IPS DF 4.7 (cell line): ENCODE results near the gene LCN1.

ENCODE experiments used
- DNase-seq: peaks from one replicate; pipeline ENCODE4 v3.0.0-alpha.2; 2013; ENCODE audit warnings: low spot score; ENCODE audit errors: extremely low read depth

Gene LCN1

DNA sequence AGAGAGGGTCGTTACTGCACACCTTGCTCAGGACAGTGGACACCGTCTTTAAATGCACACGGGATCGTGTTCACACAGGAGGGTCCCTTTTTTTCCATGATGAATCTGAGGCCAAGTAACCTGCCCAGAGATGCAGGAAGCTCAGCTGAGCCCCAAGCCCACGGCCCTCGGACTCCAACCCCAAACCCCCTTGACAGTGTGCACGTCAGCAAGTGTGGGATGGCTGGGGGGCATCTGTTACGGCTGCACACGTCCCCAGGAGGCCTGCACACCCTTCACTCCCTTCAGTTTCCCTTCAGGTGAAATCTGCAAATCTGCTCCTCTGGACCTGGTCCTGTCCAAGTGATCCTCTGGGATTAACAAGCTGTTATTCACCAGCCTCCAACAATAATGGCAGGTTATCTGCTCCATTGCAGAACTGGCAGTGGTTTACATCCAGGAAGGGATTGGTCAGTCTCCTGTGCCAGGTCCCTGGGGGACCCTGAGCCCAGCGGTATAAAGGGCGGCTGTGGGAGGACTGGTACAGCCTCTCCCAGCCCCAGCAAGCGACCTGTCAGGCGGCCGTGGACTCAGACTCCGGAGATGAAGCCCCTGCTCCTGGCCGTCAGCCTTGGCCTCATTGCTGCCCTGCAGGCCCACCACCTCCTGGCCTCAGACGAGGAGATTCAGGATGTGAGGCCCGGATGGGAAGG lies at the start of gene LCN1:
Gene LCN1 (plus strand): TSS at position 525 of the 692 bp plus-strand sequence. CDS start 58 bp downstream, at position 583.
- no peak for DNase-seq

DNA sequence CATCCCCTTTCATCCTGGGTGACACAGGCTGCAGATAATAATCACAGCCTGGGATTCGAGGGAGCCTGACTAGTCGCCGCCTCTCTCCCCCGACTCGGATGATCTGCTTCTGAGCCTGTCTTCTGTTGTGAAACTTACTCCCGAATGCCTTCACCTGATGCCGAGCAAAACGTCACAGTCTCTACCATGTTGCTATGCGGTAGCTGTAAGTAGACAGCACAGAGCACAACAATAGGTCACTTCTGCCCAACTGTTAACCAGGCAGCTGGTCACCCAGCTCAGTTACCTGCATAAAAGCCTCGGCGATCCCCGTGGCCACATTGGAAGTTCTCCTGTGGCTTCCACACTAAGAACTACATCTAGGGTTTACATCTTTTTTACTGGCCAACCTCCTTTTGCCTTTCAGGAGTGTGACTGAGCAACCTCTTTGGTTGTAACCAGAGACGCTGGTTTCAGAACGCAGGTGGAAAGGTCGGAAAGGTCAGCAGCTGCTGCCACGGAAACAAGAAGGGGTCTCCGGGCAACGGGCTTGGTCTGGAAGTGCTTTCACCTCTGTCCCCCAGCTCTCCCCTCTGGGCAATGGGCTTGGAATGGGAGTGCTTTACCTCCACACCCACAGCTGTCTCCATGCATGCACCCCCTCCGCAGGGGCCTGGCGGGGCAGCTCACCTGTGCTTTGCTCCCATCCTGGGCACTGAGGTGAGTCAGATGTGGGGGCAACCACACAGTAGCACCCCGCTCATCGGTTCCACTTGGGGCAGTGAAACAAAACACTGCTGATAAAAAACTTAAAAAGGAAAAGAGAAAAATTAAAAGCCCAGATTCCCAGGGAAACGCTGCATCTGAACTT lies 49.2 kb upstream of the LCN1 start:
- DNase-seq, result no peak

GRCh38 chr9:135473972-135474543 lies 47.2 kb upstream of the LCN1 start:
- DNase-seq, result no peak

DNA sequence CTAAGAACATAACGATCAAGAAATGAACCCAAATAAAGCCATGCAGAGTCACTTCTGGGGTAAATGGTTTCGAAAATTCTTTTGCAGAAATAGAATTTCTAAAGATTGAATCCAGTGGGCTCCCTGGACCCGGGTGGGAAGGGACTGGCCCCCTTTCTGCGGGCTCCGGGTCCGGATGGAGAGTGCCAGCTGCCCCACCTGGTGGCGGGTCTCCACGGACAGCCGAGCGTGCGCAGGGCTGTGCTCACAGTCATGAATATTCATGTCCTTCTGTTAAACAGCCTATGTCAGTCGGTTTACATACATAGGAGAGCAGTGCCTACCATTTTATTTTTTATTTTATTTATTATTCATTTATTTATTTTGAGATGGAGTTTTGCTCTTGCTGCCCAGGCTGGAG lies 46.3 kb upstream of the LCN1 start:
- DNase-seq, result no peak

DNA sequence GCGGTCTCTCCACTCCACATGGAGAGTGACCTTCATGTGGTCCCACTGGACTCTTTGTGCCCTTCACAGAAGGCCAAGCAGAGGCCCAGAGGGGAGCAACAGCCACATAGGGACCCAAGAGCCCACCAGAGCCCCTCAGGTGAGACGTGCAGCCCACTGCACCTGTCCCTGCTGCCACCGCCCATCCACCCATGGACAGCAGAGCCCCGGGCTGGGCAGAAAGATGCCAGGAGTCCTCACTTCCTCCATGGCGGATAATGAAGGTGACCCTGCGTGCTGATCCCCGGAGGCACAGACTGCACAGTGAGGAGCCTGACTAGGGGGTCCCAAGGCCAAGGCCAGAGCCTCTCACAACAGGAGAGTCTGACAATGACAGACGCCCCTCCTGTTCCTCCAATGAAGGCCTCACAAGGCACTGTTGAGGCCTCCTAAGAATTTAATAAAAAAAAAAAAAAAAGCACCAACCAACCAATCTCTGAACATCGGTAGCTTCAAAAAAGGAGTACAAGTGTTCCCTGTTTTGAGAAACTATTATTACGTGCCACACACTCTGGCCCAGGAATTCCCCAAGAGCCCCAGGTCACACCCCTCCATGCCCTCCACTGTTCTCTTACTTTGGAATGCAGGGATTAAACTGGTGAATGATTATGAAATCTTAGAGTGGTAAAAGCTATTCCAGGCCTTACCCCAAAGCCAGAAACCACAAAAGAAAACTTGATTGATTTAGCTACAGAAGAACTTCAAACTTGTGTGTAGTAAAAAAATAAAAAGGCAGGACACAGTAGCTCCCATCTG lies 44.5 kb upstream of the LCN1 start:
- no peak for DNase-seq

- no peak for DNase-seq
Measured at GRCh38 chr9:135478191-135478590, 43.0 kb upstream of the LCN1 start.

- DNase-seq, result no peak
Measured at GRCh38 chr9:135478829-135479468, 42.3 kb upstream of the LCN1 start.

DNA sequence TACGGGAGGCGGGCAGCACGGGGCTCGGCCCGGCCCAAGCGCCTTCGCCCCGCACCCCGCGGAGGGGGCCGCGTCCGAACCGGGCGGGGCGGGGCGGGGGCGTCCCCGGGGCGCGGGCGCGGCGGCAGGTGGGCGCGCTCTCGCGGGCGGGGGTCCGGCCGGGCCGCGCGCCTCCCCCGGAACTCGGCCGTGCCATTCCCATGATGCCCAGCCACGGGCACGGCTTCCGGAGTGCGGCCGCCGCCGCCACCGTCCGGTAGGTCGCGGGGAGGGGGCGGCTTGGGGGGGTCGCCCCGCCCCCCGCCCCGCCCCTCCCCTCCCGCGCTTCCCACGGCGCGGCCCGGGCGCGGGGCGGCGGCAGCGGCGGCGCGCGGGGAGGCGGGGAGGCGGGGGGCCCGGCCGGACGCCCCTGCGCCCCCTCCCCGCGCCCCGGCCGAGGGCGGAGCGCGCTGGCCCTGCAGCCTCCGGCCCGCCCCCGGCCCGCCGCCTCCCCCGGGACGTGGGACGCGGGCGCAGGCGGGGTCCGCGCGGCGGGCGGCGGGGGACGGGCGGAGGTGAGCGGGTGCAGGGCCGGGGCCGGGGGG lies 41.7 kb upstream of the LCN1 start, which contains the start of gene PPP1R26:
Gene PPP1R26 (plus strand): TSS at position 314 of the 584 bp plus-strand sequence. CDS start 4,729 bp downstream, outside the sequence.
- DNase-seq, result no peak

- no peak for DNase-seq
Measured at GRCh38 chr9:135480071-135480939, 40.9 kb upstream of the LCN1 start.

GRCh38 chr9:135480940-135481310 lies 40.3 kb upstream of the LCN1 start:
- no peak for DNase-seq

DNA sequence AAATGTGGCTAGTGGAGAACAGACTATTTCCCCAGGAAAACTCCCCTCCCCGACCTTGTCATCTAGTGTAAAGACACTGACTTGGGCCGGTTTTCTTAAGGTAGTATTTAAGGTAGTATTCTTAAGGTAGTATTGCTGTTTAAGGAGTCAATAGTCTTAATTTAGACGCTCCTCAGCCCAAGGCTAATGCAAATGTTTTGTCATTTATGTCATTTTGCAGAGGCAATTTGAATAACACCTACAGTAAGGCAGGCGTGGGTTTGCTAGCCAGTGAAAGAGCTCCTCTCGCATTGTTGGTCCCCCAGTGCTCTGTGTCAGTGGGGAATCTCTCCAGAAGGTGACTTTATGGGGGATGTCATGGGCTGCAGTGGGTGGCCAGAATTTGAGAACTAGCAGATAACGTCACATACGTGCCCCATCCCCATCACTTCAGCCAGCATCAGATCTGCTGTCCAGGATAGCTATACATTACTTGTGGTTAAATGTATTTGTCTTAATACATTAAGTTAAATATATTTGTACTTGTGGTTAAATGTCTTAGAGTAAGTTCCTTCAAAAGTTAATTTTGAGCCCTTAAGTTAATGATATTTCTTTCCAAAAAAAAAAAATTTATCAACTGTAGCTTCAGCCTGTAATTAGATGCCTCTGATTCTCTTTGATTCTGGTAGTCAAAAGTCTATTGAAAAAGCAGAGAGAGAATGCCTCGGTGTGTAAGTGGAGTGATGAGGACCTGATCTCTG lies 39.1 kb upstream of the LCN1 start:
- DNase-seq, result no peak

DNA sequence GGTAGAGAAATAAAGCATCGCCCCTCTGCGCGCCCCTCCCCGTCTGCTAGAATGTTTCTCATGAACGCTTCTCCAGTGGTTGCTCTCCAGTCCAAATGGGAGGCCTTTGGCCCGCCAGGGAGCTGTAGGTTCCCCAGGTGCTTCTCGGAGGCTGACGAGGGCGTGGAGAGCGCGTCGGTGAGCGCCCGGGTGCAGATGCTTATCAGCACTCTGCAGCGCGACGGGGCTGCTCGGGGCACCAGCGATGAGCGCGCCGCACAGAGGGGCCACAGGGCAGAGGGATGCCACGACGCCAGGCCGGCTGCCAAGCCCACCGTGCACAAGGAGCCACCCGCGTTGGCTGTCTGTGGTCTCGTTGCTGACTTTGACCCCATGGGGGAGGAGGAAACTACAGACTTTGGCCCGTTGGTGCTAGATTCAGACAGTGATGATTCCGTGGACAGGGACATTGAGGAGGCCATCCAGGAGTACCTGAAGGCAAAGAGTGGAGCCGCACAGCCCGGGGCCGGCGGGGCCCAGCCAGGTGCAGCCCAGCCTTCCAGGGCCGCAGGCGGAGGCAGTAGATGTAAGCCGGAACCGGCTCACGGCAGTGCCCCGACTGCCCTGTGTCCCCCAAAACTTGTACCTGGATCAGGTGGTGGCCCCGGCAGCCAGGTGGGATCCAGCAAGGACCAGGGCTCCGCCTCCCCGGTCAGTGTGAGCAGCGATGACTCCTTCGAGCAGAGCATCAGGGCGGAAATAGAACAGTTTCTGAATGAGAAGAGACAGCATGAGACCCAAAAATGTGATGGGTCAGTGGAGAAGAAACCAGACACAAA lies 36.6 kb upstream of the LCN1 start:
- DNase-seq, result no peak

DNA sequence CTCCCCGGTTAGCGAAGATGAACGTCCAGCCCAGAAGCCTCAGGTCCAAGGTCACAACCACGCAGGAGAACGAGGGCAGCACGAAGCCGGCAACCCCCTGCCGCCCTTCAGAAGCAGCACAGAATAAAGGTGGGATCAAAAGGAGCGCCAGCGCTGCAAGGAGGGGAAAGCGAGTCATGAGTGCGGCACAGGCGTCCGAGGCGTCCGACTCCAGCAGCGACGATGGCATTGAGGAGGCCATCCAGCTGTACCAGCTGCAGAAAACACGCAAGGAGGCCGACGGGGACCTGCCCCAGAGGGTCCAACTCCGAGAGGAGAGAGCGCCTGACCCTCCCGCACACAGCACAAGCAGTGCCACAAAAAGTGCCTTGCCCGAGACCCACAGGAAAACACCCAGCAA lies 35.9 kb upstream of the LCN1 start:
- no peak for DNase-seq

DNA sequence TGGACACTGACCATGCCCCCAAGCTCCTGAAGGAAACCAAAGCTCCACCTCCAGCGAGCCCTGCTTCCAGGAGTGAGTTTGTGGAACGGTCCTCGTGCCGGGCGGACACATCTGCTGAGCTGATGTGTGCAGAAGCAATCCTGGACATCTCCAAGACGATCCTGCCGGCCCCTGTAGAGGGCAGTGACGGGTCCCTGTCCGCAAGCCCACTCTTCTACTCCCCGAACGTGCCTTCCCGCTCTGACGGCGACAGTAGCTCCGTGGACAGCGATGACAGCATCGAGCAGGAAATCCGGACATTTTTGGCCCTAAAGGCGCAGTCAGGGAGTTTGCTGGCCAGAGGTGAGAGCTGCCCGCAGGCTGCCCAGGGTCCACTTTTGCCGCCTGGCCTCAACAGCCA lies 35.4 kb upstream of the LCN1 start:
- no peak for DNase-seq

DNA sequence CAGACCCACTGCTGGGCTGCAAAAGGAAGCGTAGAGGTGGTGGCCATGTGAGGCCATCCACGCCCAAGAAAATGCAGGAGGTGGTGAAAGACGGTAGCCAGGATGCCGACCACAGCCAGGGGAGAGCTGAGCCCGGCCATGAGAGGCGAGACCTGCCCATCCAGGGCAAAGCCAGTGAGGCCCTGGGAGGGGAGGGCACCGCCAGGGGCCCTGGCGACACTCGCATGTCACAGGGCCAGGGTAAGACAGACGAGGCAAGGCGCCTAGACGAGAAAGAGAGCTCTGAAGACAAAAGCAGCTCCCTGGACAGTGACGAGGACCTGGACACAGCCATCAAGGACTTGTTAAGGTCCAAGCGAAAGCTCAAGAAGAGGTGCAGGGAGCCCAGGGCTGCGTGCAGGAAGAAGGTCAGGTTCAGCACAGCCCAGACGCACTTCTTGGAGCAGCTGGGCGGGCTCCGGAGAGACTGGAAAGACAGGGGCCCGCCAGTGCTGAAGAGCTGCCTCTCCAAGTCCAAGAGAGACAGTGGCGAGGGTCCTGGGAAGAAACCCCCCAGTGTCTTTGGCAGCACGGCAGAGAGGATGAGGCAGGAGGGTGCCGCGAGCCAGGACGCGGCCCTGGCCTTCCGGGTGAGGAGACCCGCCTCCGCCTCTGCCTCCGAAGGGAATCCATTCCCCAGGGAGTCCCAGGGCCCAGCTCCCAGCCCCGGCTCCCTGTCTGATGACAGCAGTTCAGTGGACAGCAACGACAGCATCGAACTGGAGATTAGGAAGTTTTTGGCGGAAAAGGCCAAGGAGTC lies 34.8 kb upstream of the LCN1 start:
- no peak for DNase-seq

GRCh38 chr9:135487281-135488012 lies 33.8 kb upstream of the LCN1 start:
- DNase-seq, result no peak

DNA sequence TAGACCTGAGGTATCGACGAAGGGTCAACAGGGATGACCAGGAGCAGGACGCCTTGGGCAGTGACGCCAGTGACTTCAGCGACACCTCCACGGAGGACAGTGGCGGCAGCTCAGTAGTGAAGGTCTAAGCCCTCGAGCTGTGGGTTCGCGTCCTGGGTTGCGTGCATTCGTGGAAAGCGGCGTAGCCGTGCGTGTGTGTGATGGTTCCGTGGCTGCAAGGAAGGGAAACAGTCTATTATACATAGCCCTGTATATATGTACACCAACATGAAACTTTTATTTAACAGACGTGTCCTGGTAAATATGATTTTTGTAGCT lies 33.3 kb upstream of the LCN1 start:
- DNase-seq, result no peak
